A172 (cell line): ENCODE results near the gene NPAS3. TPM values are rescaled to one million over a fixed set of nuclear protein-coding genes. Genes with fewer than 3 reads are reported as not detected.

ENCODE experiments used
- DNase-seq: peaks from one replicate; pipeline ENCODE4 v3.0.0-alpha.2; 2015; ENCODE audit warnings: low spot score
- total RNA-seq: library from RNA; depleted of rRNA; stranded (reverse); fragments of >200 nt; shearing (Covaris generic); gene quantifications from 2 replicates; pipeline ENCODE4 v1.2.3, GENCODE V29; 2014

NPAS3 gene
- total RNA-seq, 1 experiment from 2014 or later: 0.41 TPM

GRCh38 chr14:33480071-33480886 lies 541.6 kb downstream of the NPAS3 start:
- DNase-seq: no peak

DNA sequence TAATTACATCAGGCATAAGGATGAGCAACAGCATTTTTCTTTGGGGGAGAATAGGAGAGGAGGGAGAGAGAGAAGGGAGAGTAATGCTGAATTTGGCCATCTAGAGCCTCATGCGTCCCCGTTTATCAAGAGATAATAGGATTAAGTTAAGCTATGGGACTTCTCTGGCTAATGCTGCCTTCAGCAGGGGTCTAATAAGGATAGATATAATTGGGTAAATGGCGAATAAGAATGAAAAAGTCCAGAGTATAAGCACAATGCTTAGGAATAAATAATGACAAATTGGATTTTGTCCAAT lies 542.2 kb downstream of the NPAS3 start:
- no peak for DNase-seq

GRCh38 chr14:33483110-33483509 lies 544.4 kb downstream of the NPAS3 start:
- DNase-seq: no peak

DNA sequence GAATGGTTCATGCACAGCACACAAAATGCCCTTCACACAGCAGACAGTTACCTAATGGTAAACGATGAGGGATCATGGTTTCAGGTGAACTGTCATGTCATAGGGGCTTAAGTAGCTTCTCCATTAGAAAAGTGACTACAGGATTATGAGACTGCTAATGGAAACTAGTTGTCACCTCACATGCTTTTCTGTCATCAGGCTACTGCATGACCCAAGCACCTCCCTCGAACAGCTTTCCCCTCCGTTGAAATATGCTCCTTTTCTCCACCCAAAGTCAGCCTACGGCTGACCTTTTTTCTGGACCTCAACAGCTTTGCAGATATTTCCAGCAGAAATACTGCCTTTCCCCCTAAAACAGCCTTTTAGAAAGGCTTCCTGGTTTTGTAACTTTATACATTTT lies 544.9 kb downstream of the NPAS3 start:
- no peak for DNase-seq

DNA sequence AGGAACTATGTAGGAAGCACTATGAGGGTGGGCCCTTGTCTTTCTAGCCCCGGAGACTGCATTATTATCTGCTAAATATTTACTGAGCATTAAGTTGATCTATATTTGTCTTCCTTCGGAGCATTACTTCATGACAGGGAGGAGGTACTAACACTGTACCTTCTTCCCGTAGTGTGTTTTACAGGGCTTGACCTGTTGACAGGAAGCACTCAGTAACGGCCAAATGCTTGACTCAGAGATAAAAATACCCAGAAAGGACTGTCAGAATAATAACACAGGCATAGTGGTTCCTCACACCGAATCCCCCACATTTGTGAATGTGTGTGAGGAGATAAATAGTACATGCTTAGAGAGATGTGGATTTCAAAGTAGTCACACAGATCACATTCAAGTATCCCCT lies 545.6 kb downstream of the NPAS3 start:
- DNase-seq: no peak

DNA sequence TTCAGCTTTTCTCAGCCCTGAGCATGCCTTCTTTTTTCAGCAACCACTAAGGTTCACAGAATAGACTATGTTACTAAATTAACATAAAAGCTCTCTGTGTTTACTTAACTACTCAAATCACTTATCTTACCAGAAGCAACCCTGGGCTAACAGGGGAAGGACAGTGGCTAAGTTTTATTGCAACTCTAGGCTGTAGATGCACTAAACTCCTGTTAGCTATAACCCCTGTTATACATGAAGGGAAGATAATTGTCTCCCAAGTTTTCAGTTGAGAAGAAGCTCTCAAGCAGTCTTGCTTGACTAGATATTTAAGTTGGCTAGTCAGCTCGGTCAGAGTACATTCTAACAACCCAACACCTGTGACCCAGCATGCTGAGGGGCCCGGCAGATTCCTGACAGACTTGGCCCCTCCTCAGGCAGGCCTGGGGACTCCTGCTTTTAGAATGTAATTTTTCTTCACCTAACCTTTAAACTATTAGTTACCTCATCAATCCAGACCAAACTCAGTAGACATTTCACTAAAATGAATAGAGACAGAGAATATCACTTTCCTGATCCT lies 547.7 kb downstream of the NPAS3 start:
- no peak for DNase-seq

DNA sequence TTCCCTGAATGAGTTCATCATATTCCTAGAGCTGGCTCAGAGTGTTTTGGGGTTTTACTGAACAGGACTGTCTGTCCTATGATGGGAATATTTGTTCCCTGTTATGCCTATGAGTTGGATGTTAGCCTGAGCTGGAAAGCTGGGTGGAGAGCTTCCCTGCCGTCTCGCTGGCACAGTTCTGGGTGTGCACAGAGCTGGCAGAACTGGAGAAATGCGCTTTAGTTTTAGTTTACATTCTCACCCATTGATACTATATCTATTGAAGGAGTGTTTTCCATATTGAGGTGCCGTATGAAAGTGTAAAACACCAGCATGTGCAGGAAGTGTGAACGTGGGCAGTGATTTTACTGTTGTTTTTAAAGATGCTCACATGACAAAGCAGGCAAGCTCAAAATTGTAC lies 549.9 kb downstream of the NPAS3 start:
- no peak for DNase-seq

DNA sequence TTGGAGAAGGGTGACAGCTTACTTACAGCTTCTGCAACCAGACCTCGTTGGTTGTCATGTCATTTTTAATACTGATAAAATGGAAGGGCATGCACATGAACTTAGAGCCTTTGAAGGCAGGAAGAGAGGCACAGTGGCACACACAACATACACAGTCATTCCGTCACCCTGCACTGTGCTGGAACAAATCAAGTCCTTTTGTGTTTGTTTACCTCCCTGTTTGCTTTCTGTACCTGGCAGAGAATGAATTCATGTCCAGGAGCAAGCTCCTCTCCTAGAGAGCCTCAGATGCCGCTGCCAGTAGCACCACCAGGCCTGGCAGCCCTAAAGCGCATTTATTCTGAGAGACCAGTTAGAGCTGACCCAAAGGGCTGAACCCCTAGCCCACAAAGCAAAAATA lies 551.9 kb downstream of the NPAS3 start:
- no peak for DNase-seq

DNA sequence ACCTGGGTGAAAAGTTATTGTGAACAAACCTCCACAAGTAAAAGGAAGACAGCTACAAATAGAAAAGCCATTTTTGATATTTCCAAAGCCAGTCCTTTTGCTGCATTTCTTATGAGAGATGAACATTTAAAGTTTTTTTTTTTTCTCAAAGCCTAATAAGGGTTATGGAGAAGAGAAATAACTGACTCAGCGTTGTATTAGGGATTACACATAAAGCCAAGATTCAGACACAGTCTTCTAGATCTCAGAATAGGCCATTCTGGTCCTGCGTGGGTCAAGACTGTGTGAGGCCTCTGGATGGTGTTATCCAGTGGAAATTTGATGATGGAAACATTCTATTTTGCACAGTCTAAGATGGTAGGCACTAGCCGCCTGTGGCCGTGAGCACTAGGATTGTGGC lies 552.4 kb downstream of the NPAS3 start:
- DNase-seq: no peak

DNA sequence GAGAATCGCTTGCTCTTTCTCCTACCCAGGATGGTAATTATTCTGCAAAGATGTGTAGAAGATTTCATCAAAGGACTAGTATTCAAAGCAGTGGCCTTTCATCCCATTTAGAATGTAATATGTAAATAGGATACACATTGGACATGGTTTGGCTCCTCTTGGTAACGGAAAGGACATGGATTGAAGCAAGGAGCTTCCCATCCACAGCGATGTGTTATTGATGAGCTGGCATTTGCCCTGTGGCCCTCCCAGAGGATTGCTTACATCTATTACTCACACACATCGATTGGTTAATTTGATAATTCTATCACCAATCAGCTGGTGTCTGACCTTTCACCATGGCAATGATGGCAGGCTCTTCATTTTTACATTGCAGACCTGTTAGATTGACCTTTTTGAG lies 553.8 kb downstream of the NPAS3 start:
- no peak for DNase-seq

GRCh38 chr14:33493266-33493665 lies 554.6 kb downstream of the NPAS3 start:
- DNase-seq: no peak

DNA sequence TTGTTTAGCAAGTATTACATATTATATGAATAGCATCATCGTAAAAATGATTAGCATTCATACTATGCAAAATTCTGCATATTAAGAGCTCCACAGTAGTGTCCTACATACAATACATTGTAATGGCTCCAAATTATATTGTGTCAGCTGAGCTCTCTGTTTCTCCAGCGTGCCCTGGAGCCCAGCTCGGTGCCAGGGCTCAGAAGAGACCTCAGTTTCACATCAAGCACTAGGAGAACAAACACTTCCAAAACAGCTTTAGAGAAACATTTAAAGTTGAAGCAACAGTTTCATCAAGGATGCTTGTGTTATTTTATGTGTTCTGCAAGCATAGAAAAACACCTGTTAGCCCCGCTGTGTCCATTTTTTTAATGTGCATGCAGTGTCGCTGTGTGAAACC lies 555.3 kb downstream of the NPAS3 start:
- no peak for DNase-seq

GRCh38 chr14:33499687-33500086 lies 561.0 kb downstream of the NPAS3 start:
- DNase-seq: no peak

DNA sequence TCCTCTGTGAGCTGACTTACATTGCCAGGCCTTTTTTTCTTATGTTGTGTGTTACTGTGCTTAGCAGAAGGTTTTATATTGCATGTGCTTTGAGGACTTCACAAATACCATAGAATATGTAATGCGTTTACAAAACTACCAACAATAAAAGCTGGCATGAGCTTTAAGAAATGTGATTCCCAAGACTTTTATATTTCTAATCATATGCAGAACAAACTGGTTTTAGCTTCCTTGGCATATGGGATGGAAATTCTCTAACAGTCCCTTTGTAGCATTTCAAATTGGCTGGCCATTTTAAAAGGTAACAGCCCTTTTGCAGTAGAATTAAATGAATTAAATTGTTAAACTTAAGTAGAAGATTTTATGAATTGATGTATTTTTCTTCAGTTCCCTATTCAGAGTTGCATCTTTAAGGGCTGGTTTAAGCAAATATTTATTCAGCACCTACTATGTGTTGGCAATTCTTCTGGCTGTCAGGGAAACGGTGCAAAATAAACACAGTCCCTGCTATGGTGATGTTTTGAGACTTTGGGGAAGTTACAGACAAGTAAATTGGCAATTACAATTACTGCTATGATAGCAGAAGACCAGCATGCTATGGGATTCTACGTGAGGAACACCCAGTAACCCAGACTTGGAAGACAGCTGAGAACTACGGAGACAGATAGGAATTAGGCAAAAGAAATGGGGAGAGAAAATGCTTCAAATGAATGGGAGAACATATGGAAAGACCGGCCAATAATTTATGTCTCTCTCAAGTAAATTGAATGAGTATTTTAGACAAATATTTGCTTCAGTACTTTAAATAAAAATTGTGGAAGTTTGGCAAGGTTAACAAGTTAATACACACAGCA lies 565.8 kb downstream of the NPAS3 start:
- no peak for DNase-seq

- DNase-seq: no peak
Observed at GRCh38 chr14:33505266-33505962, 566.7 kb downstream of the NPAS3 start.

GRCh38 chr14:33505963-33506329 lies 567.3 kb downstream of the NPAS3 start:
- DNase-seq: no peak

DNA sequence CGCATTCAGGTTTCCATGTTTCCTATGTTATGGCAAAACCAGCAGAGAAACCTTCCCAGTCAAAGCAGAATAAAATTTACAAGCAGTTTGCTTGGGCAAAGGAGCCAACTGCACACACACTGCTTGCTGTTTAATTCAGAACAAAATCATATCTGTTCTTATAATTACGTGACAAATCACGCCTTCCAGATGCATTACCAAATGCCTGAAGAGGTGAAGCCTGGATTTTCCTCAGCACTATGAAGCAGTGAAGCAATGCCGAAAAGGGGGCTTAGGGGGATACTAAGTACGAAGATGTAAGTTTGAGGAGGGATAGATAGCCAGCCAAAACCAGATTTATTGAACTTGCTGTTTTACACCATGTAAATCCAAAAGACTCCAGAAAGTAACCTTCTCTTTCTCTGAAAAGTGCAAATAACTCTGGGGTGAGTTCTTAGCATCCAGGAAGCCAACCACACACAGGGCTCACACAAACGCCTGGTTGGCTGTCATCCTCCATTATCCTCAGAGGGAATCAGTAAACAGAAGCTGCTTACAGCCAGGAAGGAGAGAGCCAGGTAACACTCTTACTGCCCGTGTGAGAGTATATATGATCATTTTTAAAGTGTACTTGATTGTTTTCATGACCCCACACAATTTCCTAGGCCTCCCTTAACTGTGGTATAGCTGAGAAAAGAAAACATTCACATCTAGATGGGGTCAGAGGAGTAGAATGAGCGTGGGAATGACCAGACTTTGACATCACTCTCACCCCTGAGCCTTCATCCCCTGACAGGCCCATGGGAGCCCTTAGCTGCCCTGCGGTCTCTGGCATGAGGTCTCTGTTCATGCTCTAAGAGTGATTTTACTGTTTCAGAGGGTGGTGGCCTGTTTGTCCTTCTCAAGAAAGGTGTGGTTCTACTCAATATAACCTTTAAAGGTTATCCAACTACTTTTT lies 569.7 kb downstream of the NPAS3 start:
- no peak for DNase-seq

- DNase-seq: no peak
Observed at GRCh38 chr14:33509454-33509853, 570.8 kb downstream of the NPAS3 start.

- peak; percentile 30 for DNase-seq
Observed at GRCh38 chr14:33510063-33510481, 571.4 kb downstream of the NPAS3 start.

DNA sequence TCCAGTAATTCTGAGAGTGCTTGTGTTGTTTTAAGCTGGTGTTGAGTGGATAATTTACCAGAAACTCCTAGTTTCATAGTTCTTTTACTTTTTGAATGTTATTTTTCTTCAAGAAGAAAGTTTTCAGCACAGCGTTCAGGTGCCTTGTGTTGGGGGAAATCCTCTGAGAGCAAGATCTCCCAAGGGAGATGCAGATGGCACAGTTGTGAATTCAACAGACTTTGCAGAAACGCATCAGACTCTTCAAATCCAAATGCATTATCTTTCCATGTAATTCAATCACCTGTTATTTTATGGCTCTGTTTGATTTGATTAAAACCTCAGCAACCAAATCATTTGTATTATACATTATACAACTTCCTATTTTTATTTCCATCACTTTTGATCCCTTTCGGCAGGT lies 572.3 kb downstream of the NPAS3 start:
- DNase-seq: no peak
